OCI-LY3 (cell line): ENCODE data around the gene BOD1L1.

Experiments used
- H2AFZ ChIP-seq: fragments of 200-600, 300-600 bp; shearing (Covaris generic); 2 replicates; pipeline ENCODE4 v1.6.0; 2014; ENCODE audit warnings: antibody characterized with exemption, low read depth, low read length
- H3K27ac ChIP-seq: fragments of 200-600, 300-600 bp; sonication (generic); 2 replicates; pipeline ENCODE4 v1.5.1; 2014; ENCODE audit warnings: mild to moderate bottlenecking, low read length, moderate library complexity, mixed read lengths
- H3K27me3 ChIP-seq: fragments of 200-600, 300-600 bp; sonication (generic); 2 replicates; pipeline ENCODE4 v1.6.1; 2014; ENCODE audit warnings: low read depth, low read length, mixed read lengths
- H3K36me3 ChIP-seq: fragments of 200-600, 300-600 bp; sonication (generic); replicated peaks from 2 replicates; pipeline ENCODE3; 2014; ENCODE audit warnings: low read depth, low read length, mixed read lengths
- H3K4me1 ChIP-seq: fragments of 300-600, 200-600 bp; sonication (generic); 2 replicates; pipeline ENCODE4 v1.6.1; 2014; ENCODE audit warnings: low read length, mixed read lengths
- H3K4me2 ChIP-seq: fragments of 200-600, 300-600 bp; sonication (generic); 2 replicates; pipeline ENCODE4 v1.6.1; 2014; ENCODE audit warnings: low read length, mixed read lengths
- H3K4me3 ChIP-seq: fragments of 300-600, 200-600 bp; sonication (generic); 2 replicates; pipeline ENCODE4 v1.5.1; 2014; ENCODE audit warnings: antibody characterized with exemption, mild to moderate bottlenecking, low read length, moderate library complexity
- H3K79me2 ChIP-seq: fragments of 300-600, 200-600 bp; shearing (Covaris generic); 2 replicates; pipeline ENCODE4 v1.6.1; 2014; ENCODE audit warnings: mild to moderate bottlenecking, low read length, mixed read lengths
- H3K9ac ChIP-seq: fragments of 300-600, 200-600 bp; shearing (Covaris generic); 2 replicates; pipeline ENCODE4 v1.6.0; 2014; ENCODE audit warnings: mild to moderate bottlenecking, low read length, moderate library complexity
- H3K9me3 ChIP-seq: fragments of 200-600, 300-600 bp; shearing (Covaris generic); 2 replicates; pipeline ENCODE4 v1.6.1; 2014; ENCODE audit warnings: low read length, mixed read lengths; ENCODE audit not compliant: insufficient read depth
- H4K20me1 ChIP-seq: fragments of 200-600, 300-600 bp; sonication (generic); 2 replicates; pipeline ENCODE4 v1.6.1; 2016; ENCODE audit warnings: low read length, mixed read lengths; ENCODE audit not compliant: insufficient read depth
- CTCF ChIP-seq: fragments of 200-600, 300-600 bp; sonication (generic); IDR thresholded peaks from 2 replicates; pipeline ENCODE4 v1.5.1; 2014; ENCODE audit warnings: antibody characterized with exemption, low read length, low read depth
- EZH2phosphoT487 ChIP-seq: fragments of 200-600 bp; shearing (Covaris generic); IDR thresholded peaks from 2 replicates; pipeline ENCODE4 v1.6.1; 2018; ENCODE audit warnings: antibody characterized with exemption, mixed run types, low read depth

Gene BOD1L1

GRCh38 chr4:13654162-13654797 is 26.8 kb upstream of the BOD1L1 start:
- Histone ChIP-seq H3K4me3 (peak overlapping the region; percentile 88), H3K4me2 (peak overlapping the region; percentile 92), H3K9ac (peak overlapping the region; percentile 31; the same call in 1 of the 2 replicates), H2AFZ (peak overlapping the region; percentile 88), H3K4me1 (peaks cover 13% of the 10 kb centered on the region), H3K27me3 (peaks cover 10% of the 10 kb centered on the region; the same call in 1 of the 2 replicates), H3K79me2 (no peaks in the 10 kb centered on the region), H3K9me3 (no peaks in the 10 kb centered on the region), H3K36me3 (no peaks in the 10 kb centered on the region), H3K27ac (no peak overlapping the region), H4K20me1 (no peaks in the 10 kb centered on the region)
- TF ChIP-seq EZH2phosphoT487 (no peak), CTCF (peak; percentile 52)

- Histone ChIP-seq H3K9me3 (no peaks in the 10 kb centered on the region), H3K4me3 (peak overlapping the region; percentile 88), H3K36me3 (no peaks in the 10 kb centered on the region), H2AFZ (peak overlapping the region; percentile 86), H3K27ac (no peak overlapping the region), H3K4me2 (peak overlapping the region; percentile 92), H4K20me1 (no peaks in the 10 kb centered on the region), H3K4me1 (peaks cover 13% of the 10 kb centered on the region), H3K27me3 (peaks cover 10% of the 10 kb centered on the region; the same call in 1 of the 2 replicates), H3K9ac (0 out of 2 replicates have a peak overlapping the region, but pooled peaks have one; percentile 12), H3K79me2 (no peaks in the 10 kb centered on the region)
- TF ChIP-seq CTCF, result no peak
- TF ChIP-seq EZH2phosphoT487, result no peak
Observed at GRCh38 chr4:13653766-13654161, 26.2 kb upstream of the BOD1L1 start.

- no peak overlapping the region for H3K4me3 ChIP-seq
- no peak overlapping the region for H3K9ac ChIP-seq
- H3K27ac ChIP-seq, result no peak overlapping the region
- no peak overlapping the region for H3K4me2 ChIP-seq
- no peaks in the 10 kb centered on the region for H3K9me3 ChIP-seq
- no peaks in the 10 kb centered on the region for H3K36me3 ChIP-seq
- H3K4me1 ChIP-seq, result no peaks in the 10 kb centered on the region
- no peak for TF ChIP-seq CTCF
- TF ChIP-seq EZH2phosphoT487, result no peak
- no peaks in the 10 kb centered on the region for H3K79me2 ChIP-seq
- H2AFZ ChIP-seq, result no peak overlapping the region; the same call in 1 of the 2 replicates
- no peaks in the 10 kb centered on the region for H4K20me1 ChIP-seq
- no peaks in the 10 kb centered on the region for H3K27me3 ChIP-seq
Observed at GRCh38 chr4:13647031-13647430, 19.5 kb upstream of the BOD1L1 start.

GRCh38 chr4:13645075-13645474 is 17.6 kb upstream of the BOD1L1 start:
- no peaks in the 10 kb centered on the region for H3K9me3 ChIP-seq
- H3K36me3 ChIP-seq, result no peaks in the 10 kb centered on the region
- TF ChIP-seq EZH2phosphoT487, result no peak
- TF ChIP-seq CTCF, result peak; percentile 14; the same call in 1 of the 2 replicates
- no peak overlapping the region for H3K9ac ChIP-seq
- no peak overlapping the region for H3K27ac ChIP-seq
- H3K4me1 ChIP-seq, result no peaks in the 10 kb centered on the region
- no peak overlapping the region for H3K4me2 ChIP-seq
- no peaks in the 10 kb centered on the region for H3K79me2 ChIP-seq
- no peaks in the 10 kb centered on the region for H4K20me1 ChIP-seq
- no peak overlapping the region for H3K4me3 ChIP-seq
- H3K27me3 ChIP-seq, result no peaks in the 10 kb centered on the region
- H2AFZ ChIP-seq, result no peak overlapping the region
